ENCODE measurements around the gene PRAMEF8.
"Not testable (repeated sequence)": the region's sequence is repeated elsewhere in the genome, so short reads cannot be mapped to it uniquely, and the experiment has no call there.

The PRAMEF8 gene

DNA sequence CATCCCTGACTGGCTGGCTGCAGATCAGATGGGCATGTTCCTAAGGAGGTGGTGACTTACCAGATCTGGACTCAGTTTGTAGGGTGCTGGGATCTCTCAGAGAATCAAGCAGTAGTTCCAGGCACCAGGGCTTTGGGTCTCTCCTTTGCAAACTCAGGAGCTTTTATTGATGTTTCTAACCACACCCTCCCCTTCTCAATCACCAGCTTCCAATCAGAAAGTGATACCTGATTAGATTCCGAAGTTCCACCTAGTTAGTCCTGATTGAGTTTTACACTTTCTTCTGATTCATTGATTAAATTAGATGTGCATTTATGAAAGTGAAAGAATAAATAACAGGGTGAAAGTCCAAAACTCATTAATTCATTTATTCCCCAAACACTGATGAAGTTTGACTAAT is at the start of gene PRAMEF8:
Gene PRAMEF8 (minus strand): TSS at position 101 of the 400 bp plus-strand sequence. CDS start 1,046 bp downstream, outside the sequence.
- in situ Hi-C loops (cut with HindIII; ENCODE audit: low sequenced_read_pairs) = not testable (repeated sequence)

DNA sequence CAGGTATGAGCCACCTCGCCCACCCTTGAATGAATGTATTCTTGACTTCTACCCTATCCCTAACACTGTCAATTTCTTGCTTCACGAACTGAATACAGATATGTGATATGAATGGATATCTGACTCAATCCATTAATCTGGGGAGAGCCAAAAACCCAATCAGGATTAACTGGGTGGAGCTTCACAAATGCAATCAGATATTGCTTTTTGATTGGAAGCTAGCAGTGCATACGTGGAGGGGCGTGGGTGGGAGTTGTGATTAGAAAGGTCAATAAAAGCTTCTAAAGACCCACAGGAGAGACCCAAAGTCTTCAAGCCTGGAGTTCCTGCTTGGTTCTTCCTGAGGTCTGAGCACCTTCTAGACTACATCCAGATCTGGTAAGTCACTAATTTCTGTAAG is 30.3 kb upstream of the PRAMEF8 start, which contains the start of gene PRAMEF15:
Gene PRAMEF15 (plus strand): TSS at position 301 of the 400 bp plus-strand sequence. CDS start 2,827 bp downstream, outside the sequence.
- in situ Hi-C loops (cut with HindIII; ENCODE audit: low sequenced_read_pairs) = not testable (repeated sequence)

- in situ Hi-C loops (cut with HindIII; ENCODE audit: low sequenced_read_pairs) = not testable (repeated sequence)
These were observed 18.3 kb upstream of the PRAMEF8 start, which contains the start of gene PRAMEF33 for GRCh38 chr1:13303239-13303638. TSS of gene PRAMEF33 (plus strand) at chr1:13303539. CDS start at chr1:13305955, 2,416 bp downstream.

- in situ Hi-C loops (cut with HindIII; ENCODE audit: low sequenced_read_pairs) = not testable (repeated sequence)
These were observed 17.3 kb upstream of the PRAMEF8 start for GRCh38 chr1:13302197-13302596.

GRCh38 chr1:13298699-13299098 is 13.8 kb upstream of the PRAMEF8 start:
- in situ Hi-C loops (cut with HindIII; ENCODE audit: low sequenced_read_pairs) = not testable (repeated sequence)

- in situ Hi-C loops (cut with HindIII; ENCODE audit: low sequenced_read_pairs) = not testable (repeated sequence)
These were observed 12.4 kb upstream of the PRAMEF8 start for GRCh38 chr1:13297216-13297931.

GRCh38 chr1:13289030-13289429 is 4.1 kb upstream of the PRAMEF8 start:
- in situ Hi-C loops (cut with HindIII; ENCODE audit: low sequenced_read_pairs) = not testable (repeated sequence)

GRCh38 chr1:13279617-13280016 is 5.3 kb downstream of the PRAMEF8 start:
- in situ Hi-C loops (cut with HindIII; ENCODE audit: low sequenced_read_pairs) = not testable (repeated sequence)

DNA sequence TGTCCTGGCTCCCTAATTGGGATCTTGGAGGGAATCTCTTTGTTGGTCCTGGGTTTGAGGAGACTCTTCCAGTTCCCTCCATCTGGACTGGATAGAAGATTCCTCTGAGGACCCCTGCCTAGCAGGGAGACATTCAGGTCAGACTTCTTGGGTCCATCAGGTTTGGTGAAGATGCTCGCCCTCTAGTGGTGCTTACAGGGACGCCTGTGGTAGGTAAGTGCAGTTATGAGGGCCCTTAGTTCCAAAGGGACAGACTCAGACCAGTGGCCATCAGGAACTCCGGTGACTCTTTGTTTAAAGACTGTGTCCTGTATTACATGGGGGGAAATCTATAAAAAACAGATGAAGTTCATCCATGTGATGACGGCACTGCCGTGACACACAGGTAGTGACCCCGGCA is 7.9 kb downstream of the PRAMEF8 start:
- in situ Hi-C loops (cut with HindIII; ENCODE audit: low sequenced_read_pairs) = not testable (repeated sequence)

DNA sequence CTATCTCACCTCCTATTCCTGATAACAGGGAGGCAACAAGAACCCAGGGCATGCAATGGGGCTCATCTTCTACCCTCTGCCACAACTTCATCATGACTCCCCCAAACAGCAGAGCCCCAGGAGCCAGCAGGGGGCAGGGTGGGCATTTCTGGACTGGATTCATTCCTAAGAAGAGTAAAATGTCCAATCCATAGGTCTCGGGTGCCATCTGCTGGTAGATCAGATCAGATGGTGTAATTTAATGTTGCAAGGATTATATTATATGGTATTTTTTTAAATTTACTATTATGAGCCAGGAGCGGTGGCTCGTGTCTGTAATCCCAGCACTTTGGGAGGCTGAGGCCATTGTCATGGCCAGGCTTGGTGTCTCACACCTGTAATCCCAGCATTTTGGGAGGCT is 19.8 kb downstream of the PRAMEF8 start:
- in situ Hi-C loops (cut with HindIII; ENCODE audit: low sequenced_read_pairs) = not testable (repeated sequence)

DNA sequence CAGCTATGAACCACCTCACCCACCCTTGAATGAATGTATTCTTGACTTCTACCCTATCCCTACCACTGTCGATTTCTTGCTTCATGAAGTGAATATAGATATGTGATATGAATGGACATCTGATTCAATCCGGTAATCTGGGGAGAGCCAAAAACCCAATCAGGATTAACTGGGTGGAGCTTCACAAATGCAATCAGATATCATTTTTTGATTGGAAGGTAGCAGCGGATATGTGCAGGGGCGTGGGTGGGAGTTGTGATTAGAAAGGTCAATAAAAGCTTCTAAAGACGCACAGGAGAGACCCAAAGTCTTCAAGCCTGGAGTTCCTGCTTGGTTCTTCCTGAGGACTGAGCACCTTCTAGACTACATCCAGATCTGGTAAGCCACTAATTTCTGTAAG is 31.0 kb downstream of the PRAMEF8 start, which contains the start of gene PRAMEF5:
Gene PRAMEF5 (plus strand): TSS at position 301 of the 400 bp plus-strand sequence. CDS start 5,071 bp downstream, outside the sequence.
- in situ Hi-C loops (cut with HindIII; ENCODE audit: low sequenced_read_pairs) = not testable (repeated sequence)

GRCh38 chr1:13247122-13247521 is 37.8 kb downstream of the PRAMEF8 start:
- in situ Hi-C loops (cut with HindIII; ENCODE audit: low sequenced_read_pairs) = not testable (repeated sequence)

- in situ Hi-C loops (cut with HindIII; ENCODE audit: low sequenced_read_pairs) = not testable (repeated sequence)
These were observed 38.4 kb downstream of the PRAMEF8 start for GRCh38 chr1:13246554-13246871.

GRCh38 chr1:13245841-13246553 is 38.9 kb downstream of the PRAMEF8 start:
- in situ Hi-C loops (cut with HindIII; ENCODE audit: low sequenced_read_pairs) = not testable (repeated sequence)

DNA sequence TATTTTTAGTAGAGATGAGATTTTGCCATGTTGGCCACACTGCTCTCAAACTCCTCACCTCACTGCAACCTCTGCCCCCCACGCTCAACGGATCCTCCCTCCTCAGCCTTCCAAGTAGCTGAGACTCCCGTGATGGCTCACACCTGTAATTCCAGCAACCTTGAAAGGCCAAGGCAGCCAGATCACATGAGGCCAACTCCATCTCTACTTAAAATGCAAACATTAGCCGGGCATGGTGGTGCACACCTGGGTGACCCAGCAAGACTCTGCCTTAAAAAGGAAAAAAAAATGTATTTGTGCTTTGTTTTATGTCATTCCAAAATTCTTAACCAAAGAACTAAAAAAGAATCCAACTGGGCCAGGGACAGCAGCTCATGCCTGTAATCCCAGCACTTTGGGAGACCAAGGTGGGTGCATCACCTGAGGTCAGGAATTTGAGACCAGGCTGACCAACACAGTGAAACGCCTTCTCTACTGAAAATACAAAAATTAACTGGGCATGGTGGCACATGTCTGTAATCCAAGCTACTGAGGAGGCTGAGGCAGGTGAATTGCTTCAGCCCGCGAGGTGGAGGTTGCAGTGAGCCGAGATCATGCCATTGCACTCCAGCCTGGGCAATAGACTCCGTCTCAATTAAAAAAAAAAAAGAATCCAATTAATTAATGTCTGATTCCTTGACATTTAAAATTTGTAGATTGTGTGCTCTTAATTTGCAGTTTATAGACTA is 41.2 kb downstream of the PRAMEF8 start:
- in situ Hi-C loops (cut with HindIII; ENCODE audit: low sequenced_read_pairs) = not testable (repeated sequence)

DNA sequence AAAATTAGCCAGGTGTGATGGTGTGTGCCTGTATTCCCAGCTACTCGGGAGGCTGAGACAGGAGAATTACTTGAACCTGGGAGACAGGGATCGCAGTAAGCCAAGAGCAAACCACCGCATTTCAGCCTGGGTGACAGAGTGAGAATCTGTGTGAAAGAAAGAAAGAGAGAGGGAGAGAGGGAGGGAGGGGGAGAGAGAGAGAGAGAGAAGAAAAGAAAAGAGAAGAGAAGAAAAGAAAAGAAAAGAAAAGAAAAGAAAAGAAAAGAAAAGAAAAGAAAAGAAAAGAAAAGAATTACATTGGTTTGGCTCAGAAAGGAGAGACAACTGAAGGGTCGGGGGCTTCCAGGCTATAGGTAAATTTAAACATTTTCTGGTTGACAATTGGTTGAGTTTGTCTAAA is 45.3 kb downstream of the PRAMEF8 start:
- in situ Hi-C loops (cut with HindIII; ENCODE audit: low sequenced_read_pairs) = not testable (repeated sequence)

GRCh38 chr1:13237572-13237971 is 47.4 kb downstream of the PRAMEF8 start:
- in situ Hi-C loops (cut with HindIII; ENCODE audit: low sequenced_read_pairs) = not testable (repeated sequence)

DNA sequence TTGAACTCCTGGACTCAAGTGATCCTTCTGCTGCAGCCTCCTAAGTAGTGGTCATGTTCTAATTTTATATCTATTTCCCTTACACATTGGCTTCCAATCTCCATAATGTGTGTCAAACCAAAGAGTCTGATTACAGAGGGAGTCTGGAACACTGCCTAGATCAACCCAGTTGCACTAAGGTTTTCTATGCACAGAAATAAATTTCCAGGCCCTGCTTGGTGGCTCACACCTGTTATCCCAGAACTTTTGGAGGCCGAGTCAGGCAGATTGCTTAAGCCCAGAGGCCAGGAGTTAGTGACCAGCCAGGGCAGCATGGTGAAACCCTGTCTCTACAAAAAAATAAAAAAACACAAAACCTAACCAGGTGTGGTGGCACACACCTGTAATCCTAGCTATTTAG is 50.9 kb downstream of the PRAMEF8 start:
- in situ Hi-C loops (cut with HindIII; ENCODE audit: low sequenced_read_pairs) = not testable (repeated sequence)

DNA sequence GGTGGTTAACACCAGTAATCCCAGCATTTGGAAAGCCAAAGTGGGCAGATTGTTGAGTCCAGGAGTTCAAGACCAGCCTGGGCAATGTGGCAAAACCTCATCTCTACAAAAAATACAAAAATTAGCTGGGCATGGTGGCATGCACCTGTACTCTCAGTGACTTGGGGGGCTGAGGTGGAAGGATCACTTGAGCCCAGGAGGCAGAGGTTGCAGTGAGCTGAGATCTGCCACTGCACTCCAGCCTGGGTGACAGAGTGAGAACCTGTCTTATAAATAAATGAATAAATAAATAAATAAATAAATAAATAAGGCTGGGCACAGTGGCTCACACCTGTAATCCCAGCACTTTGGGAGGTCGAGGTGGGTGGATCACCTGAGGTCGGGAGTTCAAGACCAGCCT is 52.9 kb downstream of the PRAMEF8 start:
- in situ Hi-C loops (cut with HindIII; ENCODE audit: low sequenced_read_pairs) = not testable (repeated sequence)
